ENCODE data around the gene ZNF746.

DNA sequence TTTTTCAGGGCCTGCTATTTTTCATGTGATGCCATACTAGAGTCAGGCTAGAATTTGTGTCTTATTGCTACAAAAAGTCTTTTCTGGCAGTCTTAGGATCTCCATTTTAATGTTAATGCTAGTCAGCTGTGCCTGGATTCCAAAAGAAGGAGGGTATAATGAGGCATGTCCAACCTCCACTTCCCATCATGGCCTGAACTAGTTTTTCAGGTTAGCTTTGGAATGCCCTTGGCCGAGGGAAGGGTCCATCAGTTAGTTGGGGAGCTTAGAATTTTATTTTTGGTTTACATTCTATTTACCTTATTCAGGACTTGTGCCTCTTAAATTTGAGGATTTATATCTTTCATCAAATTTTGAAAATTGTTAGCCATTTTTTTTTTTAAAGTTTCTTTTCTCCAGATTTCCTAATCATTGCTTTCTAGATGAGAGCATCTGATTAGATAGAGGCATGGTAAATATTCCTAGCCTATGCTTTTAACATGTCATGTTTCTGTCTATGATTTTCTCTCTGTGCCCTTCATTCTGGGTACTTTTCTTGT is 30.2 kb downstream of the ZNF746 start:
- TF ChIP-seq CTCF (IDR thresholded peaks at IDR 0.05; ENCODE audit: extremely low read depth in 1 of 2, insufficient read depth in 1 of 2, low read depth in 1 of 2, low read length in 2 of 2) (no peak), MAX (IDR thresholded peaks at IDR 0.05; ENCODE audit: insufficient read depth, insufficient read length) (no peak), MYC (IDR thresholded peaks at IDR 0.05; ENCODE audit: low read depth, low read length) (no peak), POLR2A (IDR thresholded peaks at IDR 0.05; ENCODE audit: low read depth, low read length) (no peak)
